GM21723 (cell line): ENCODE data around the gene SERPINH1.

Source experiments
- ATAC-seq: cut with Tn5 transposase; IDR thresholded peaks from one replicate; pipeline ENCODE4 v1.9.1; 2021; ENCODE audit warnings: mild to moderate bottlenecking, moderate library complexity; ENCODE audit not compliant: unreplicated experiment

Gene SERPINH1

DNA sequence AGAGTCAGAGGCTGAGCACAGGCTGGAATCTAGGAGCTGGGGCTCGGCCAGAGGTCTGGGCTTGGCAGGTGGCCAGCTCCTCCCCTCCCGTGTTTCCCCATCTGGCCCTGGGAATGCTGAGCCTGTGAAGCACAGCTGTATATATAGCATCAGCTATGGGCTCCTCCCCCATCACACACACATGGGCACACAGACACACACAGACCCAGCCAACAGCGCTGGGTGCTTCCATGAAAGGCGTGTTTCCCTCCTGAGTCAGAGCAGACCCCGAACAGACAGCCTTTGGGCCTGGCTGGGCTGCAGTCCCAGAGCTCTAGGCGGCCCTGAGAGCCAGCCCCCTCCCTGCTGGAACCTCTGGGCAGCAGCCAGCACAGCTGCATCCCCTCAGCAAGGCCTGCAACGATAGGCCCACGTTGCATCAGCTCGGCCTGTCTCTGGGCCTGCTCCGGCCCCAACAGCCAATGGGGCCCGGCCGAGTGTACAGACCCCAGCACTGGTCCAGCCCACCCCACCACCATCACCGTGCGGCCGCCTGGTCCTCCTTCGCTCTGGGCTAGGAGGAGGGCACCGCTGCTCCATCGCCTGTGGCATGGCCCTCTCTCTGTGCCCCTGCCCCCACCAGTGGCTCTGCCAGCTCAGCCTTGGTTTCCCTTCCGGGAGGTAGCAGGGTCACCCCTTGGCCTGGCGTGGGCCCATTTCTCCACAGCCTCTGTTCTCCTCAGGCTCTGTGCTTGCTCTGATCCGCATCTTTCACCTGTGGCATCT, 7.6 kb upstream of the SERPINH1 start:
- ATAC-seq, result no peak

DNA sequence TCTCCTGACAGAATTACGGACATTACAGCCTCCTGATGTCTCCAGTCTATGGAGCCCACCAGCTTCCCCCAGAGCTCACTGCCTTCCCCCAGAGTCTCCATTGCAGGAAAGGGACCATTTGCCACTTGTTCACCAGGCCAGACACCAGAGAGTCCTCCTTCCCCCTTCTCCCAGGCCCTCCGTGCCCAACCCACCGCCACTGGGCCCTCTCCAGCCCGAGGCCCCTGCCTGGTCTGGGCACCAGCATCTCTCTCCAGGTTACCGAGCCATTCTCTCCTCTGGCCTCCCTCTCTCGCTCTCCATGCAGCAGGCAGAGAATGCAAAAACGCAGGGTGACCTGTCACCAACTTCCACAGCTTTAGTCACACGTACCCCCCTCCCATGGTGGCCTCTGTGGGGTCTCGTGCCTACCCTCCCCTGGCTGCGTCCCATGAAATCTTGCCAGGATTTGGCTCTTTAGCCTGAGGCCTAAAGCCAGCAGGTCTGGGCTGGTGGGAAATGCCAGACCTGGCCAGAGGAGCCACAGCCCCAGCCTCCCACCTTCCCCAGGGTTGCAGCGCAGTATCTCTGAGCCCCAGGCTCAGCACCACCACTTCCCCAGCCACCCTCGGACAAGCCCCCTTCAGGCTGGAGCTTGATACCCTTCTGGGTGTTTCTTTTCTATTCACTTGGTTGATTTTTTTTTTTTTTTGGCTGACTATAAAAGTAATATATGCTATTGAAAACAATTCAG, 6.8 kb upstream of the SERPINH1 start:
- no peak for ATAC-seq

DNA sequence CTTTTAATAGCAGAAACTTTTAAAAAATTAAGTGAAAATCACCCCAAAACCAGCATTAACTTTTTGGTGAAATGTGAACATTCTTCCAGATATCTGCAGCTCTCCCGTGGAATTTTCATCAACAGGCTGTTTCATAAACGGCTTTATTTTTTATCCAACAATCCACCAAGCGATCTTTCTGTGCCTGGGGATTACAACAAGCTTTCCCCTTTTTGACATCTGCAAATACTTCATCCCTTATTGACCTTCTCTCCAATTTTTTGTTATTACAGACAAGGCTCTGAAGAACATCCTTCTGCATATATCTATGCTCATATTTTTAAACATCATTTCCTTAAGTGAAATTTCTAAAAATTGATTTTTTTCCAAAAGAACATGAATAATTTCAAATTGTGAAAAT, 5.8 kb upstream of the SERPINH1 start:
- no peak for ATAC-seq

DNA sequence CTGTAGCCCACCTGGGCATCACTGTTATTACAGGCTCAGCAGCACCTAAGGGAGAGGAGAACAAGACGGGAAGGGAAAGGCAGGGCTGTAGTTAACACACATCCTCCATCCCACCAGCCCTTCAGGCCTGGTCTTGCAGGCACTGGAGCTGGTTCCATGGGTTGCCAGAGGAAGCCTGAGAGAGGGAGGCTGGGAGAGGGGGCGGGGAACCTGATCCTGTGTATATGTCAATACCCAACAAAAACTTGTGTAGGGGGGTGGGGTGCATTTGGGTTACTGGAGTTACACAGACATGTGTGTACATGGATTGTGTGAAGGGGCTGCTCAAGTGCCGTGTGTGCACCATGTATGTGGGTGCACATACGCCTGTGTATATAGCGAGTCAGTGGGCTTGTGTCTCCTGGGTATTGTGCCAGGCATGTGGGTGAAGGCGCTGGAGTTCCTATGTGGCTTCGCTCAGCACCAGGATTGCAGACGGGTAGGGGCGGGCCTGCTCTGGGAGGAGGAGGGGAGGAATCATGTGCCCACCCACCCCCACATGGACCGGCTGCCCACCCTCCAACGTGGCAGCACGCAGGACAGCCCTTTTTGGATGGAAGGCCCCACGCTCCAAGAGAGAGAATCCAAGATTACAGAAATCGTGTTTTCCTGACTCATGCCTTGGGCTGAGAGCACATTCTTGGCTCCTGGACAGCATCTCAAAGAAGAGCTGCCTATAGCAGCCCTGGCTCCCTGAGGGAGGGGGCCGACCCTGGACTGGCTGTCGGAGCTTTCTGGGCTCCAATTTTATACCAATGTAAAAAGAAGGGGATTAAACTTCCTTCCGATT, 4.2 kb upstream of the SERPINH1 start:
- ATAC-seq, result no peak

DNA sequence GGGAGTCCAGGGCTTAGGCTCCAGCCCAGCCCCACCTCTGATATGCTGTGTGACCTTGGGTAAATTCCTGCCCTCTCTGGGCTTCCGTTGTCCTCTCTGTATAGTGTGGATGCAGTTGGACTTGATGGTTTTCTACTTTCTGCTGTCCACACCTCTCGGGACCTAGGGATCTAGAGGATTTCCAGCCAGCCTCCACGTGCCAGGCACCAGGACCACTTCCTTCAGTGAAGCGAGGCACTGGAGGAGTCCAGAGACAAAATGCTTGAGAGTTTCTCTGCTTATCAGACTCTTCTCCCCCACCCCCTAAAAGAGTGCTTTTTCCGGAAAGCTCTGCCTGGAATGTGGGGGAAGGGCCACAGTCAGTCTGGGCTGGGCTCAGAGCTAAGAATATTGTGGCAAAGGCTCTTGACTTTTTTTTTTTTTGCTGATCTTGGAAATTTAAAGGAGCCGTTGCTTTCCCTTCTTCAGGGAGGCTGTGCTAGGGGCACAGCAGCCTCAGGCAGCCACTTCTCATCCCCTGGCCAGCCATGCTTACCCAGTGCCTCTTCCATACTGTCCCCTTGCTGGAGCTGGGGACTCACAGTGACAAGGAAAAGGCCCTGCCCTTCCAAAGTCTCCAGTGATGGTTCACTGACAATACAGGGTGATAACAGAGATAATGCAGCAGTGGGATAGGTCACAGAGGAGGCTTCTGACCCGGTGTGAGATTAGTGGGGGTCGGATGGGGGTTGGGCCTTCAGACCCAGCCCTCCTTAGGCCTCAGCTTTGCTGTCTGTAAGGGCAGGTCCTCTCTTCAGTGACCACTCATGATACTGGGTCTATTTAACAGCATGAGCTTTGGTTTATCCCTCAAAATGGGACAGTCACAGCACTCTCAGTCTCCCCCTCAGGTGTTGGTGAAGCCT, 2.9 kb upstream of the SERPINH1 start:
- ATAC-seq, result no peak

DNA sequence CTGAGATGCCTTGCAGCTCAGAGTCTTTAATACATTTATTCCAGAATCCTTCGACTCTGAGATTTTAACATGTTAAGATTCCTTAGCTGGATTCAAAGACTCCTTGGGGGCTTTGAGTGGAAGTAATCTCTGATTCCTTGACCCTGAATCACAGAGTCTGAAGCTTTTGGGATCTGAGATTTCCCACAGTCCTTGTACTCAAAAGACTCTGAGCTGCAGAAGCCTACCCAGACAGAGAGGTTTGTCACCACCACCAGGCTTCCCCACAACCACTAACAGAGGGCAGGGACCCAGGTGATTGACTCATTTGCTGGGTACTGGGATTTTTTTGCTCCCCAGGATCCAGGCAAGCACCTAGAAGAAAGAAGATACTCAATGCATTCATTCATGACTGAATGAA, 1.4 kb upstream of the SERPINH1 start:
- ATAC-seq, result no peak

DNA sequence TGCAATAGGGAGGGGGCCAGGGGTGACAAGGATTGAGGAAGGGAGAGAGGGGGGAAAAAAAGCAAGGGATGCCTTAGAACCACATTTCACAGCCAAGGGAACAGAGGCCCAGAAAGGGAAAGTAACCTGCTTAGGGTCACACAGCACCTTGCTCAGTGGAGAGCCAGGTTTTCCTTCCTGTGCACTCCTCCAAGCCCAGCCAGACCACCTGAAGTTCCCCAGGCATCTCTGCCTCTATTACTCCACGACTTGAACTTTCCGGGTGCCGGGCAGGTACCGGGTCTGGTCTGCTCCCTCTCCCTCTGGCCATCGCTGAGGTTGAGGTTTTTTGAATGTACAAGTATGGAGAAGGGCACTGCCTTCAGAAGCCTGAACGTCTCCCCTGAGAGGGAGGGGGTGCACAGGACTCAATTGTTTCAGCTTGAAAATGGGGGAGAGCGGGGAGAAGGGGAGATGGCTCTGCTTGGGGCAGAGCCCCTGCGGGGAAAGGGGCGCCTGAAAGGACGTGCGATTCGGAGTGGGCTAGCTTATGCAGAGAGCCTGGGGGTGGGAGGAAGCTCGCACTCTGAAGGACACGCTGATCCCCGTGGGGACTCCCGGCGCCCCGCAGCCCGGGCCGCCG, 516 bp upstream of the SERPINH1 start:
- ATAC-seq, result peak; percentile 4

DNA sequence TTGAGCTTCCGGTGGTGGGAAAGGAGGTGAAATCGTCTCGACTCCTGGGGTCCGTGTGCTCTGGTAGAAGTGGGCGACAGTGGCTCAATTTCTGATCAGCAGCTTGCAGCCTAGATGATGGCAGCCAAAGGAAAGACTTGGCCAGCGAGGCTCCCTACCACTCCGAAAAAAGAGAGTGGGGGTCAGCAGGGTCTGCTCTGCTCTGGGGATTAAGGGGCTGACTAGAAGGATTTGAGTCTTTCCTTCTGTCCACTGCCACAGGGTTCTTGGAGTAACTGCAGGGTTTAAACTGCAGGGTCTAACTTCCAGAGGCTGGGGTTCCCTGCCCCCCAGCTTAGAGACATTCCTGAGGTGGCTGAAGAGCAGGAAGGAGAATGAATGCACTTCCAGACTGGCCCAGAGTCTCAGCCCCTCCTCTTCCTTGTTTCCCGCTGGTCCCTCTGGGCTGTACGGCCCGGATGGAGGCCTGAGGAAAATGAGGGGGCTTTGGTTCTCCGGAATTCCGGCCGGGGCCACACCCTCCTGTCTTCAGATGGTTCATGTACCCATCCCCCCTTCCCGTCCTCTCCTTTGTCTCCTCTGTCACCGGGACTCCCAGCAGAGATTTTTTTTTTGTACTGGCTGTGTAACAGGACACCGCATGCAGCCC, 907 bp downstream of the SERPINH1 start:
- ATAC-seq, result no peak

DNA sequence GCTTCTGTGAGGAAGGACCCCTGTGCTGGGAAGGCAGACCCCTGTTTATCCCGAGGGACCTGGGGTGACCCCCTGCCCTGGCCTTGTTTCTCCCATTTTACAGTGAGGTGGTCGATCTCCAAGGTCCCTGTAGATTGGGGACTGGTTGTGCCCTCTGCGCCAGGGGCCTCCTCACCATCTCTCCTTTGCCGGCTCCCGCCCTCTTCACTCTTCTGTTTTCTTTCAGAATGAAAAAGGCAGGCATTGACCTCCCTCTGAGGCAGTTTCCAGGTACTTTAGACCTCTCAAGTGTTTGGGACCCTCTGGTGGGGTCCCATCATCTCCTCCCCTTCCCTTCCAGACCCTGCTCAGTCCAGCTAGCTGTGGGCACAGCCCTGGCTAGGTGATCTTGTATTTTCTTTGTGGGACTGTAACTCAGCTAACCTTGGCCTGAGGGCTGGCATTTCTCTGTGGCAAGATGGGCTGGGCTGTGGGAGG, 1.5 kb downstream of the SERPINH1 start:
- no peak for ATAC-seq

DNA sequence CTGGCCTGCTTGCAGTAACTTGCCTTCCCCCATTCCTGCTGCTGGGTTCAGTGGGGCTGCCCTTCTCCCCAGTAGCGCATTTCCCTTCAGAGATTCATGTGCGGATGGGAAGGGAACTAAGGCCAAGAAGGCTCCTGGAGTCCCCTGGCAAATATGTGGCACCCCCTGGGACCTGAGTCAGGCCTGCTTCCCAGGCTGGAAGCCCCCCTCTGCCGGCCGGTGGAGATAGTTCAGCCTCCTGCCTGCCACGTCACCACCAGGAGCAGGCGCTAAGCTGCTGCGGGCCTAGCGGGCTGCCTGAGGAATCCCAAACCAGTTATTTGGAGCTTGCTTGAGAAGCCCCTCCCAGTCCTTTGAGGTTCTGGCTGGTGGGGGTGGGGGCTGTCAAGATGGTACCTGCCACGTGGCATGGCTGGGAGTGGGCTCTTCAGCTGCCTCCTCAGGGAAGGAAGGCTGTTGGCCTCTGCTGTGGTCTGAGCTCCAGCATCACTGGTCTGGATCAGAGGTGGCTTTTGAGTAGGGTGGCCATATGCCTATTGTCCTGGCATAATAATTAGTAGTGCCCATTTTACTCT, 2.0 kb downstream of the SERPINH1 start:
- no peak for ATAC-seq

DNA sequence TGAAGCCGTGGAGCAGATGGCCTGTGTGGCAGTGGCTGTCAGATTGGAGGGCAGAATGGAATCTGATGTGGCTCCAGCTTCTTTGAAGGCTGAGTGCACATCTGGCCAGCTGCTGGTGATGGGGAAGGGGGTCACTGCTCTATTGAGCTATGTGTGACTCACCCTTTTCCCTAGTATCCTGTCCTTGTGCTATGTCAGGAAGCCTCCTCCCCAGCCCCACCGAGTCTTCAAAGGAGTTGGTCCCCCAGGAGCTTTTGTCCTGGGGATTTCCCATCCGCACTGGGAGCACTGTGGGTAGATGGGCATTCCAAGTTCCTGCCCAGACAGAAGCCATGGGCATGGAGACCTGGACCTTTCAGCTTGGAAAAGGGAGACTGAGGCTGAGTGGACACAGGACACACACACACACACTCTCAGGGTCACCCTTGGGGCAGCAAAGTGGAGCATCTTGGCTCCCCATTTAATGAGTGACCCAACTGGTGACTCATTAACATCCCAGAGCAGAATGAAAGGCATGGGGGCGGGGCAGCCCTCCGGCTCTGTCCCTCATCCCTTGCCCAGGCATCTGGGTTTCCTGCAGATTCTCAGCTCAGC, 3.3 kb downstream of the SERPINH1 start:
- ATAC-seq, result no peak

DNA sequence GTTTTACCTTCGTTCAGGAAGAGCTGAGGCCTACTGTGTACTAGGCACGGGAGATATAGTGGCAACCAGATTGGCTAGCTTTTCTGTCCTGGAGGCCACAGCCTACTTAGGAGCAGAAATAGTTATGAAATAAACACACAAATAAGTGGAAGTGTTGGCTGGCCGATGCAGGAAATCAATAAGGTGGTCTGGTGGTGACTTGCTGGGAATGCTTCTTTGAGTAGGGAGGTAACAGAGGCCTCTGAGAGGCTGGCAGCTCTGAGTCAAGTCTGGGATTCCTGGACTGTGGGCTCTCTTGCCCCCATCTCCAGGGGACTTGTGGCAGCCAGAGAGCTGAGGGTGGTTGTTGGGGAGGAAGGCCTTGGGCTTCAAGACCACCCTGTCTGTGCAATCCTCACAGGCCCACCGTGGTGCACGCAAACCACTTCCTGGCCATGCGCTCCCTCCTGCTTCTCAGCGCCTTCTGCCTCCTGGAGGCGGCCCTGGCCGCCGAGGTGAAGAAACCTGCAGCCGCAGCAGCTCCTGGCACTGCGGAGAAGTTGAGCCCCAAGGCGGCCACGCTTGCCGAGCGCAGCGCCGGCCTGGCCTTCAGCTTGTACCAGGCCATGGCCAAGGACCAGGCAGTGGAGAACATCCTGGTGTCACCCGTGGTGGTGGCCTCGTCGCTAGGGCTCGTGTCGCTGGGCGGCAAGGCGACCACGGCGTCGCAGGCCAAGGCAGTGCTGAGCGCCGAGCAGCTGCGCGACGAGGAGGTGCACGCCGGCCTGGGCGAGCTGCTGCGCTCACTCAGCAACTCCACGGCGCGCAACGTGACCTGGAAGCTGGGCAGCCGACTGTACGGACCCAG, 4.1 kb downstream of the SERPINH1 start:
- no peak for ATAC-seq

DNA sequence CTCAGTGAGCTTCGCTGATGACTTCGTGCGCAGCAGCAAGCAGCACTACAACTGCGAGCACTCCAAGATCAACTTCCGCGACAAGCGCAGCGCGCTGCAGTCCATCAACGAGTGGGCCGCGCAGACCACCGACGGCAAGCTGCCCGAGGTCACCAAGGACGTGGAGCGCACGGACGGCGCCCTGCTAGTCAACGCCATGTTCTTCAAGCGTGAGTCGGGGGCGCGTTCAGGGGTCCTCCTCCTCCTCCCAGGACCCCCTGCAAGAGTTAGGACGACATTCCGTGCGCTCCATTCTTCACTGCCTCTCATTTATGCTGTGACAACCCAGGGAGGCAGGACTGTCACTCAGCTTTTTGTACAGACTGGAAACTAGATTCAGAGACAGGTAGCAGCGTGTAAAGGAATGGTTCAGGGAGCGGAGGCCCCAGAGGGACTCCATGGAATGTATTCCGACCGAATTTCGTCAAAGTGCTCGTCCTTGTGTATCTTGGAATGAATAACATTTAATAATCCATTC, 4.8 kb downstream of the SERPINH1 start:
- no peak for ATAC-seq

DNA sequence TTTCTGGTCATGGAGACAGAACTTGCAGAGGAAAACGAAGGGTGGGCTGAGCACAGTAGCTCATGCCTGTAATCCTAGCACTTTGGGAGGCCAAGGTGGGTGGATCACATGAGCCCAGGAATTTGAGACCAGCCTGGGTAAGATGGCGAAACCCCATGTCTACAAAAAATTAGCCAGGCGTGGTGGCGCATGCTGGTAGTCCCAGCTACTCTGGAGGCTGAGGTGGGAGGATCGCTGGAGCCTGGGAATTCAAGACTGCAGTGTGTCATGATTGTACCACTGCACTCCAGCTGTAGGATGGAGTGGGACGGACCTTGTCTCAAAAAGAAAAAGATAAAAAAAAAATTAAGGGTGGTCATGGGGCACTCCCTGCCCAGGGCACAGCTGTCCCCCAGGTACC, 5.9 kb downstream of the SERPINH1 start:
- ATAC-seq, result no peak

DNA sequence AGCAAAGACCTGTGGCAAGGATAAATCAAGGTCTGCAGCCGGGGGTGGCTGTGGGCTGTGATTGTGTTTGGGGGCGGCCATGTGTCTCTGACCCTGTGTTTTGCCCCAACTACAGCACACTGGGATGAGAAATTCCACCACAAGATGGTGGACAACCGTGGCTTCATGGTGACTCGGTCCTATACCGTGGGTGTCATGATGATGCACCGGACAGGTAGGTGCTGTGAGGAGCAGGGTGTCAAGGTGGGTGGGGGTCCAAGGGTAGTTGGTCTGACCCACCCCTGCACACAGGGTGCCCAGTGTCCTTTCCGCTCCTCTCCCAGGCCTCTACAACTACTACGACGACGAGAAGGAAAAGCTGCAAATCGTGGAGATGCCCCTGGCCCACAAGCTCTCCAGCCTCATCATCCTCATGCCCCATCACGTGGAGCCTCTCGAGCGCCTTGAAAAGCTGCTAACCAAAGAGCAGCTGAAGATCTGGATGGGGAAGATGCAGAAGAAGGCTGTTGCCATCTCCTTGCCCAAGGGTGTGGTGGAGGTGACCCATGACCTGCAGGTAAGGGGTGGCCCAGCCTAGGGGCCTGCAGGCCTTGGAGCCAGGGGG, 6.7 kb downstream of the SERPINH1 start:
- ATAC-seq, result no peak

DNA sequence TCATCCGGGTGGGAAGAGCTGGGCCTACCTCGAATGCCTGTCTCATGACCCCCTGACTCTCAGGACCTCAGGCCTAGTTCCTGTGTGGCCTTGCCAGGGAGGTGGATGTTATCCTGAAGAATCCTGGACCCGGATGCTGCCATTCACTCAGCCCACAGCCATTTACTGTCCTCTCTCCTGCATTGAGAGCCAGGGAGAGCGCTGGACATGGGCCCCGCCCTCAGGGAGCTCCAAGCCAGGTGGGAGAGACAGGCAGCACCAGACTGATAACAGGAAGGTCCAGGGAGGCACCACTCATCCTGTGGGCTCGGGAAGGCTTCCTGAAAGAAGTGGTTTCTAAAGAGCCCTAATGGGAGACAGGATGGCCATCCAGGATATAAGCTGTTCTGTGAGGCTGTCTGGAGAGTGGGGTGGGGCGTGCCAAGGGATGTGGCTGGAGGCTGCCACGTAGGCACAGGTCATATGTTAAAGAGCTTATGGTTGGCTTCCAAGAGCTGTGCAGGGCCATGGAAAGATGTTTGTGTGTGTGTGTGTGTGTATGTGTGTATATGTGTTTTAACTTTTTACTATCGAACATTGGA, 8.6 kb downstream of the SERPINH1 start:
- no peak for ATAC-seq

DNA sequence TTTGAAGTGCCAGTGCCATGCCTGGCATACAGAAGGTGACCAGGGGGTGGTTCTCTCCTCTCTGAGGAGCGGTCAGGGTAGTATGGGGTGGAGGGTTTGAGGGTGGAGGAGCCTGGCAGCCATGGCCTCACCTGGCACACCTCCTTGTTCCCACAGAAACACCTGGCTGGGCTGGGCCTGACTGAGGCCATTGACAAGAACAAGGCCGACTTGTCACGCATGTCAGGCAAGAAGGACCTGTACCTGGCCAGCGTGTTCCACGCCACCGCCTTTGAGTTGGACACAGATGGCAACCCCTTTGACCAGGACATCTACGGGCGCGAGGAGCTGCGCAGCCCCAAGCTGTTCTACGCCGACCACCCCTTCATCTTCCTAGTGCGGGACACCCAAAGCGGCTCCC, 9.6 kb downstream of the SERPINH1 start:
- no peak for ATAC-seq
